Gastrocnemius medialis (tissue), 4 donors: ENCODE measurements around the gene ECEL1. TPM values are rescaled to one million over a fixed set of nuclear protein-coding genes. Genes with fewer than 3 reads are reported as not detected.

Experiments
- ATAC-seq, 2 donors: fragments of 150-250 bp; one replicate each; pipeline ENCODE4 v1.9.1; 2016
- DNase-seq, 2 donors: peaks; one replicate each; pipeline ENCODE4 v3.0.0-alpha.2; 2019
- H3K27ac ChIP-seq, 4 donors: fragments of 200-600 bp; sonication (generic); 1 replicate in 1 of 4; 2 replicates in 3 of 4; pipeline ENCODE4 v1.5.1; 2016 to 2018; ENCODE audit warnings: mild to moderate bottlenecking in 2 of 4, moderate library complexity in 1 of 4
- H3K27me3 ChIP-seq, 3 donors: fragments of 200-600 bp; sonication (generic) in 2 of 3; 1 replicate in 1 of 3; 2 replicates in 2 of 3; pipeline versions ENCODE4 v1.5.1 to v1.6.0; 2016 to 2019; ENCODE audit warnings: mild to moderate bottlenecking in 1 of 3, moderate library complexity in 1 of 3
- H3K36me3 ChIP-seq, 2 donors: fragments of 200-600 bp; sonication (generic) in 1 of 2; one replicate each; pipeline ENCODE4 v1.5.1; 2017 to 2018
- H3K4me1 ChIP-seq, 2 donors: fragments of 200-600 bp; sonication (generic) in 1 of 2; one replicate each; pipeline ENCODE4 v1.5.1; 2016 to 2017; ENCODE audit warnings: mild to moderate bottlenecking in 2 of 2
- H3K4me3 ChIP-seq, 4 donors: fragments of 200-600 bp; sonication (generic) in 3 of 4; 1 replicate in 1 of 4; 2 replicates in 3 of 4; pipeline ENCODE4 v1.5.1; 2016 to 2019; ENCODE audit warnings: mild to moderate bottlenecking in 2 of 4
- H3K9me3 ChIP-seq, 3 donors: fragments of 200-600 bp; sonication (generic) in 2 of 3; 1 replicate in 1 of 3; 2 replicates in 2 of 3; pipeline ENCODE4 v1.5.1; 2016 to 2019
- CTCF ChIP-seq, 5 experiments: fragments of 450-650 bp in 3 of 5; fragments of 200-600 bp in 2 of 5; sonication (generic) in 2 of 5; IDR thresholded peaks in 4 of 5; conservative IDR thresholded peaks in 1 of 5; 1 replicate in 4 of 5; 2 replicates in 1 of 5; pipeline ENCODE4 v1.5.1; 2016 to 2019; ENCODE audit warnings: antibody characterized with exemption in 5 of 5, mild to moderate bottlenecking in 3 of 5, moderate library complexity in 3 of 5
- POLR2A ChIP-seq, 2 donors: fragments of 450-650 bp; IDR thresholded peaks; one replicate each; pipeline ENCODE4 v1.6.1; 2017; ENCODE audit warnings: antibody characterized with exemption in 2 of 2, mild to moderate bottlenecking in 2 of 2, moderate library complexity in 2 of 2
- in situ Hi-C, 4 donors: fragments of 200-750 bp; cut with MboI; loops; one replicate each; pipeline versions ENCODE4 v1.15.0 to v1.8.0; 2017; ENCODE audit warnings: low sequenced_read_pairs in 4 of 4
- intact Hi-C: fragments of 100-400 bp; cut with DNase I; formaldehyde crosslinking; loops from one replicate; pipeline ENCODE4 v1.15.1; 2023; ENCODE audit warnings: low total_unique reads
- total RNA-seq, 4 donors: library from RNA; depleted of rRNA; stranded (reverse); fragments of >200 nt; gene quantifications; one replicate each; pipeline versions ENCODE4 v1.1.0 to v1.2.3, GENCODE V29; 2016

The ECEL1 gene
- total RNA-seq, 4 donors from 2014 or later: 0.51 to 1.5 (median 0.55) TPM; not detected in 1

GRCh38 chr2:232431705-232432590 lies 55.7 kb downstream of the ECEL1 start:
- H3K36me3 ChIP-seq: no peaks in the 10 kb centered on the region
- no peak overlapping the region for H3K27ac ChIP-seq
- H3K4me3 ChIP-seq: no peak overlapping the region
- ATAC-seq (no peak), DNase-seq (no peak)
- TF ChIP-seq POLR2A (IDR thresholded peaks at IDR 0.05) (no peak), CTCF (IDR thresholded peaks at IDR 0.05 in 4 of 5, conservative IDR thresholded peaks at IDR 0.05 in 1 of 5) (no peak)
- no peaks in the 10 kb centered on the region for H3K4me1 ChIP-seq
- intact Hi-C loops: no loop called here
- no peaks in the 10 kb centered on the region for H3K9me3 ChIP-seq
- no peaks in the 10 kb centered on the region for H3K27me3 ChIP-seq
- in situ Hi-C loops: loop anchor here (10.0 to 25.0 kb wide), 2 partner anchors 520 to 527 kb away; no protein-coding TSS in a partner anchor

Other genes starting within 250 kb of the ECEL1 start
- not detected for gene ALPP, start 109.1 kb downstream of the ECEL1 start, total RNA-seq
- not detected for gene ALPG, start 81.0 kb downstream of the ECEL1 start, total RNA-seq
- not detected for gene ALPI, start 31.7 kb downstream of the ECEL1 start, total RNA-seq
- gene PRSS56, start 32.6 kb upstream of the ECEL1 start, total RNA-seq: 1 to 10 TPM; 1.0 to 3.2 (median 2.2) TPM
- 100 to 1,000 TPM in 1 of 4 donors, 10 to 100 TPM in 3; 49.1 to 119 (median 81.1) TPM for gene CHRND, start 38.3 kb upstream of the ECEL1 start, total RNA-seq
- gene CHRNG, start 51.9 kb upstream of the ECEL1 start, total RNA-seq: 10 to 100 TPM in 3 of 4 donors, 1 to 10 TPM in 1; 3.5 to 57.5 (median 24.6) TPM
- 1 to 10 TPM; 1.4 to 3.0 (median 2.1) TPM for gene TIGD1, start 62.7 kb upstream of the ECEL1 start, total RNA-seq
- gene EIF4E2, start 62.9 kb upstream of the ECEL1 start, total RNA-seq: 100 to 1,000 TPM in 1 of 4 donors, 10 to 100 TPM in 3; 57.9 to 111 (median 71.2) TPM
- 10 to 100 TPM; 13.4 to 29.0 (median 13.9) TPM for gene EFHD1, start 145.8 kb upstream of the ECEL1 start, total RNA-seq
- 10 to 100 TPM; 55.7 to 87.8 (median 66.1) TPM for gene GIGYF2, start 209.5 kb upstream of the ECEL1 start, total RNA-seq